Nucleus accumbens (tissue), 56 donors: ENCODE data around the gene ALDOA.
"Not testable (repeated sequence)": the region's sequence is repeated elsewhere in the genome, so short reads cannot be mapped to it uniquely, and the experiment has no call there.

Source experiments
- DNase-seq, 56 donors: peaks; one replicate each; lab custom pipeline; 2025; lab: John Stamatoyannopoulos, UW

ALDOA gene

GRCh38 chr16:30112197-30113030 is 46.9 kb downstream of the ALDOA start:
- DNase-seq, result peak in 8 of 56 donors; percentile 4 to 29 (median 12)

DNA sequence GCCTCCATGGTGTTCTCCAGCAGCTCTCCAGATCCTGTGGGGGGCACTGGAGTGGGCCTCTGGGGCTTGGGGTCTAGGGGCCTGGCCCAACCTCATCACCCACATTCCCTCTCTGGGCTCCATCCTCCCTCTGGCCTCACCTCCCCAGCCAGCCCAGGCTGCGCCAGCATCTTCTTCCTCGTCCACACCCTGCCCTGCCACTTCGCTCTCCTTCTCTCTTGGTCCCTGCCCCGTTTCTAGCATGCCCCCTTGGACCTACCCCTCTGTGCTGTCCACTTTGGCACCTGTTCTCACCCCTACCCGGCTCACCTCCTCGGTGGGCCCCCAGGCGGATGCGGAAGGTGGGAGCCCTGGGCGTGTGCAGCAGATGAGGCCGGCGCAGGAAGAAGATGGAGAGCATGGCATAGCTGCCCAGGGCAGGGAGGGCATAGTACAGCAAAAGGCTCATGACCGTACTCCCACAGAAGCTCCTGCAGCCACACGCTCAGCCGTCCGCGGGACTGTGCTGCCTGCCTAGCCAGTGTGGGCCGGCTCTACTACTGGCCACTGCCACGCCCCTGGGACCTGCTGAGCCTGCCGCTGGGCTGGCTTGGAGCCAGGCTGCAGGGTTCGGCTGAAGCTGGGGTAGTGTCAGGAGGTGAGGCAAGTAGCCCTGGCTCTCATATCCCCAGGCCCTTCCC is 47.6 kb downstream of the ALDOA start, which contains the start of gene GDPD3:
Gene GDPD3, minus strand, starts transcription at position 507 of the 680 bp plus-strand sequence. Its CDS starts 59 bp downstream, at position 448.
- DNase-seq, result no peak

GRCh38 chr16:30113711-30114333 is 48.3 kb downstream of the ALDOA start:
- DNase-seq, result no peak

DNA sequence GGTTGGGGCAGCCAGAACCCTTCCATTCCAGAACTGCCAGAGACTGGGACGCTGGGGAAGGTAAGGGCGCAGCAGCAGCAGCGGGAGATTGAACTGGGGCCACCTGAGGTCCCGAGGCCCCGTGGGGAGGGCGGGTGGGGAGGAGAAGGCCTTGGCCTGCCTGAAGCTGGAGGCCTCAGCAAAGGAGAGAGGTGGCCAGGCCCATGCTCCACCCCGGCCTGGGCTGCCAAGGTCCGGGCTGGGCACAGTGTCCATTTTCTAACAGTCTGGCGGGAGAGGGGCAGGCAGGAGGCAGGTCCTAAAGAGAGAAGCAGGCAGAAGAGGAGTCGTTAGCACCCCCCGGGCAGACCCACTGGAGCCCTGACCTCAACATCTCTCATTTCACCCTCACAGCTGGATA is 48.9 kb downstream of the ALDOA start:
- DNase-seq, result no peak

DNA sequence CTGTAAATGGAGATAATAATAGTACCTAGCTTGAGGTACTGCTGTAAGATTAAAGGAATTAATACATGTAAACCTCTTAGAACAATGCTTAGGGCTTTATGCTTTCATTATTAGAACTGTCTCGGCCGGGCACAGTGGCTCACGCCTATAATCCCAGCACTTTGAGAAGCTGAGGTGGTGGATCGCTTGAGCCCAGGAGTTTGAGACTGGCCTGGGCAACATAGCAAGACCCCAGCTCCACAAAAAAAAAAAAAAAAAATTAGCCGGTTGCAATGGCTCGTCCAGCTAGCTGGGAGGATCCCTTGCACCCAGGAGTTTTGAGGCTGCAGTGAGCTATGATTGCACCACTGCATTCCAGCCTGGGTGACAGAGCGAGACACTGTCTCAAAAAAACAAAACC is 49.3 kb downstream of the ALDOA start:
- DNase-seq, result not testable (repeated sequence)

- DNase-seq, result no peak
These were observed 49.7 kb downstream of the ALDOA start for GRCh38 chr16:30115238-30115637.

- no peak for DNase-seq
These were observed 51.0 kb downstream of the ALDOA start for GRCh38 chr16:30116291-30117207.

DNA sequence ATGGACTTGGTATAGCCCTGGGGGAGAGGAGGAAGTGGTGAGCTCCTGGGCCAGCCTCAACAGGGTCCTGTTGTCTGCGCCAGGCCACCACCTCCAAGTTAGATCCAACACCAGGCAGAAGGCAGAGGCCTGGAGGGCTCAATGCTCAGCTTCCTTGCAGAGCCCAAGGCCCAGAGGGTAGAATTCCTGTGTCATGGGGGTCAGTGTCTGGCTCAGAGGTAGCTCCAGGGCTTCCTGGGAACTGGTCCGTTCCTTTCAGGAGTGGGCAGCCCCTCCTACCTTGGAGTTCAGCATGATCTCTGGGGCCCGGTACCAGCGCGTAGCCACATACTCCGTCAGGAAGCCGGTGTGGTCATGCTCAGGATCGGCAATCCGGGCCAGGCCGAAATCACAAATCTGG is 52.2 kb downstream of the ALDOA start:
- no peak for DNase-seq

- DNase-seq, result no peak
These were observed 53.9 kb downstream of the ALDOA start for GRCh38 chr16:30119428-30119827.
